HepG2 (cell line): ENCODE results near the gene MACROD2. TPM values are rescaled to one million over a fixed set of nuclear protein-coding genes. Genes with fewer than 3 reads are reported as not detected.

ENCODE experiments used
- BRCA1 ChIP-seq: sonication (generic); formaldehyde crosslinking; IDR thresholded peaks from 2 replicates; pipeline ENCODE4 v1.4.0; 2020; ENCODE audit warnings: missing genetic modification reagents
- ELF4 ChIP-seq: sonication (generic); formaldehyde crosslinking; IDR thresholded peaks from 2 replicates; pipeline ENCODE4 v1.5.0; 2020; ENCODE audit warnings: missing genetic modification reagents, mild to moderate bottlenecking, moderate library complexity, borderline replicate concordance
- HOXD1 ChIP-seq: sonication (generic); formaldehyde crosslinking; IDR thresholded peaks from 2 replicates; pipeline ENCODE4 v1.5.0; 2020; ENCODE audit warnings: missing genetic modification reagents
- KDM1A ChIP-seq: IDR thresholded peaks from 2 replicates; pipeline ENCODE4 v1.6.1; 2016; ENCODE audit warnings: missing compliant biosample characterization
- KIAA2018 ChIP-seq: sonication (generic); formaldehyde crosslinking; IDR thresholded peaks from 2 replicates; pipeline ENCODE4 v1.5.0; 2020; ENCODE audit warnings: mild to moderate bottlenecking, missing genetic modification reagents, borderline replicate concordance
- SALL1 ChIP-seq: sonication (generic); formaldehyde crosslinking; IDR thresholded peaks from 2 replicates; pipeline ENCODE4 v1.8.0; 2022; ENCODE audit warnings: mild to moderate bottlenecking, missing genetic modification reagents
- SAP130 ChIP-seq: IDR thresholded peaks from 2 replicates; pipeline ENCODE4 v1.6.1; 2016; ENCODE audit warnings: low read depth
- TIGD3 ChIP-seq: sonication (generic); formaldehyde crosslinking; IDR thresholded peaks from 2 replicates; pipeline ENCODE4 v1.5.1; 2020; ENCODE audit warnings: mild to moderate bottlenecking, missing genetic modification reagents, borderline replicate concordance
- ZBTB8A ChIP-seq: sonication (generic); formaldehyde crosslinking; IDR thresholded peaks from 2 replicates; pipeline ENCODE4 v1.4.0; 2020; ENCODE audit warnings: mild to moderate bottlenecking, low read depth, missing genetic modification reagents, borderline replicate concordance
- ZFP37 ChIP-seq: sonication (generic); formaldehyde crosslinking; IDR thresholded peaks from 2 replicates; pipeline ENCODE4 v1.4.0; 2020; ENCODE audit warnings: missing genetic modification reagents, borderline replicate concordance
- ZHX2 ChIP-seq, 2 experiments: sonication (generic) in 1 of 2; formaldehyde crosslinking in 1 of 2; IDR thresholded peaks; 2 replicates each; pipeline versions ENCODE4 v1.6.1 to v1.9.0; 2014 to 2022; ENCODE audit warnings: antibody characterized with exemption in 1 of 2, borderline replicate concordance in 1 of 2, inconsistent platforms in 1 of 2, low read depth in 1 of 2, missing genetic modification reagents in 1 of 2
- ZNF713 ChIP-seq: sonication (generic); formaldehyde crosslinking; IDR thresholded peaks from 2 replicates; pipeline ENCODE4 v1.4.0; 2020; ENCODE audit warnings: mild to moderate bottlenecking, missing genetic modification reagents
- ZZZ3 ChIP-seq: sonication (generic); formaldehyde crosslinking; IDR thresholded peaks from 2 replicates; pipeline ENCODE4 v1.4.0; 2020; ENCODE audit warnings: missing genetic modification reagents, mild to moderate bottlenecking, borderline replicate concordance
- polyA plus RNA-seq, 8 experiments: library from polyadenylated mRNA; depleted of rRNA in 3 of 8; stranded (reverse) in 7 of 8; unstranded in 1 of 8; fragments of >200 nt; fragmentation: Illumina TruSeq in 4 of 8; extraction: Trizol in 4 of 8; gene quantifications; 2 replicates each; pipeline versions ENCODE4 v1.2.1 to v1.2.3, GENCODE V29; 2011 to 2016; ENCODE audit warnings: low read depth in 4 of 8, missing spikeins in 1 of 8, mixed read lengths in 1 of 8; ENCODE audit not compliant: insufficient read depth in 1 of 8
- total RNA-seq, 5 experiments: library from RNA; depleted of rRNA; stranded (reverse); fragments of >200 nt; fragmentation: Illumina TruSeq; extraction: Trizol; gene quantifications; 2 replicates each; pipeline ENCODE4 v1.2.3, GENCODE V29; 2016; ENCODE audit warnings: low read depth in 1 of 5

Gene MACROD2
- total and polyA plus RNA-seq, 2 of the 13 experiments (the other 11 are each of a cell fraction or from before 2014, with no cell fraction given): 0.13 to 0.51 TPM

GRCh38 chr20:14337400-14338171, 342.3 kb downstream of the MACROD2 start, which contains the start of gene FLRT3 (continued):
- TF ChIP-seq HOXD1 (CRISPR knock-in tag): no peak
- TF ChIP-seq KDM1A (CRISPR knock-in tag): no peak; the same call in 1 of the 2 replicates
- no peak for TF ChIP-seq ZZZ3 (CRISPR knock-in tag)
- TF ChIP-seq TIGD3: no peak
- peak; percentile 69 for TF ChIP-seq SAP130 (CRISPR knock-in tag)
- peak; percentile 75 for TF ChIP-seq SALL1 (CRISPR knock-in tag)
- no peak for TF ChIP-seq KIAA2018 (CRISPR knock-in tag)
- TF ChIP-seq ZNF713 (CRISPR knock-in tag): no peak
- TF ChIP-seq ZHX2 (IDR thresholded peaks at IDR 0.05; ENCODE audit: low read depth): no peak
- no peak for TF ChIP-seq ZHX2 (CRISPR knock-in tag; IDR thresholded peaks at IDR 0.05; ENCODE audit: borderline replicate concordance)
- no peak for TF ChIP-seq ZBTB8A (CRISPR knock-in tag)
- TF ChIP-seq ZFP37 (CRISPR knock-in tag): no peak
- no peak for TF ChIP-seq BRCA1 (CRISPR knock-in tag)
- no peak for TF ChIP-seq ELF4 (CRISPR knock-in tag)
